Measurements from ENCODE around the gene LILRB1.

DNA sequence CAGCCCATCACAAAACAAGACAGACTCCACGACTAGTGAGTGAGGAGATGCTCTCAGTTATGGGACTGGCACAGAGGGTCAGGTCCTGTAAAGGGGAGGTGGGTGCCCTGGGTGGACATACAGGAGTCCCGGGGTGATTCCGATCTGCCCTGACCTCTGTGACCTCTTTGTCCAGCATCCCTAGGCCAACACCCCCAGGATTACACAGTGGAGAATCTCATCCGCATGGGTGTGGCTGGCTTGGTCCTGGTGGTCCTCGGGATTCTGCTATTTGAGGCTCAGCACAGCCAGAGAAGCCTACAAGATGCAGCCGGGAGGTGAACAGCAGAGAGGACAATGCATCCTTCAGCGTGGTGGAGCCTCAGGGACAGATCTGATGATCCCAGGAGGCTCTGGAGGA is 43.3 kb upstream of the LILRB1 start:
- TF ChIP-seq SPI1 (IDR thresholded peaks at IDR 0.05; ENCODE audit: borderline replicate concordance, low read depth) (no peak), POLR2AphosphoS5 (IDR thresholded peaks at IDR 0.05; ENCODE audit: low read depth) (no peak)
- TF ChIP-seq, protein P1, sequence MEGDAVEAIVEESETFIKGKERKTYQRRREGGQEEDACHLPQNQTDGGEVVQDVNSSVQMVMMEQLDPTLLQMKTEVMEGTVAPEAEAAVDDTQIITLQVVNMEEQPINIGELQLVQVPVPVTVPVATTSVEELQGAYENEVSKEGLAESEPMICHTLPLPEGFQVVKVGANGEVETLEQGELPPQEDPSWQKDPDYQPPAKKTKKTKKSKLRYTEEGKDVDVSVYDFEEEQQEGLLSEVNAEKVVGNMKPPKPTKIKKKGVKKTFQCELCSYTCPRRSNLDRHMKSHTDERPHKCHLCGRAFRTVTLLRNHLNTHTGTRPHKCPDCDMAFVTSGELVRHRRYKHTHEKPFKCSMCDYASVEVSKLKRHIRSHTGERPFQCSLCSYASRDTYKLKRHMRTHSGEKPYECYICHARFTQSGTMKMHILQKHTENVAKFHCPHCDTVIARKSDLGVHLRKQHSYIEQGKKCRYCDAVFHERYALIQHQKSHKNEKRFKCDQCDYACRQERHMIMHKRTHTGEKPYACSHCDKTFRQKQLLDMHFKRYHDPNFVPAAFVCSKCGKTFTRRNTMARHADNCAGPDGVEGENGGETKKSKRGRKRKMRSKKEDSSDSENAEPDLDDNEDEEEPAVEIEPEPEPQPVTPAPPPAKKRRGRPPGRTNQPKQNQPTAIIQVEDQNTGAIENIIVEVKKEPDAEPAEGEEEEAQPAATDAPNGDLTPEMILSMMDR (IDR thresholded peaks at IDR 0.05; ENCODE audit: insufficient read depth, low read length): no peak
- TF ChIP-seq, protein P2, sequence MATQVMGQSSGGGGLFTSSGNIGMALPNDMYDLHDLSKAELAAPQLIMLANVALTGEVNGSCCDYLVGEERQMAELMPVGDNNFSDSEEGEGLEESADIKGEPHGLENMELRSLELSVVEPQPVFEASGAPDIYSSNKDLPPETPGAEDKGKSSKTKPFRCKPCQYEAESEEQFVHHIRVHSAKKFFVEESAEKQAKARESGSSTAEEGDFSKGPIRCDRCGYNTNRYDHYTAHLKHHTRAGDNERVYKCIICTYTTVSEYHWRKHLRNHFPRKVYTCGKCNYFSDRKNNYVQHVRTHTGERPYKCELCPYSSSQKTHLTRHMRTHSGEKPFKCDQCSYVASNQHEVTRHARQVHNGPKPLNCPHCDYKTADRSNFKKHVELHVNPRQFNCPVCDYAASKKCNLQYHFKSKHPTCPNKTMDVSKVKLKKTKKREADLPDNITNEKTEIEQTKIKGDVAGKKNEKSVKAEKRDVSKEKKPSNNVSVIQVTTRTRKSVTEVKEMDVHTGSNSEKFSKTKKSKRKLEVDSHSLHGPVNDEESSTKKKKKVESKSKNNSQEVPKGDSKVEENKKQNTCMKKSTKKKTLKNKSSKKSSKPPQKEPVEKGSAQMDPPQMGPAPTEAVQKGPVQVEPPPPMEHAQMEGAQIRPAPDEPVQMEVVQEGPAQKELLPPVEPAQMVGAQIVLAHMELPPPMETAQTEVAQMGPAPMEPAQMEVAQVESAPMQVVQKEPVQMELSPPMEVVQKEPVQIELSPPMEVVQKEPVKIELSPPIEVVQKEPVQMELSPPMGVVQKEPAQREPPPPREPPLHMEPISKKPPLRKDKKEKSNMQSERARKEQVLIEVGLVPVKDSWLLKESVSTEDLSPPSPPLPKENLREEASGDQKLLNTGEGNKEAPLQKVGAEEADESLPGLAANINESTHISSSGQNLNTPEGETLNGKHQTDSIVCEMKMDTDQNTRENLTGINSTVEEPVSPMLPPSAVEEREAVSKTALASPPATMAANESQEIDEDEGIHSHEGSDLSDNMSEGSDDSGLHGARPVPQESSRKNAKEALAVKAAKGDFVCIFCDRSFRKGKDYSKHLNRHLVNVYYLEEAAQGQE (IDR thresholded peaks at IDR 0.05; ENCODE audit: insufficient replicate concordance, low read depth): no peak
